Neural progenitor cell (in vitro differentiated cells): ENCODE results near the gene IRS2. TPM values are rescaled to one million over a fixed set of nuclear protein-coding genes. Genes with fewer than 3 reads are reported as not detected.

Experiments used
- DNase-seq: peaks from one replicate; pipeline ENCODE4 v3.0.0-alpha.2; 2016; ENCODE audit warnings: low spot score
- H2AFZ ChIP-seq: fragments of 200-600 bp; sonication (generic); replicated peaks from 2 replicates; pipeline ENCODE4 v1.6.1; 2016; ENCODE audit warnings: antibody characterized with exemption
- H3F3A ChIP-seq: fragments of 200-600 bp; sonication (generic); 2 replicates; pipeline ENCODE4 v1.6.1; 2016; ENCODE audit warnings: antibody characterized with exemption, low read depth
- H3K27ac ChIP-seq: fragments of 200-600 bp; sonication (generic); 2 replicates; pipeline ENCODE4 v1.5.1; 2016; ENCODE audit warnings: mild to moderate bottlenecking
- H3K27me3 ChIP-seq: fragments of 200-600 bp; sonication (generic); 2 replicates; pipeline ENCODE4 v1.6.1; 2016; ENCODE audit warnings: mild to moderate bottlenecking, moderate library complexity
- H3K36me3 ChIP-seq: fragments of 200-600 bp; sonication (generic); 2 replicates; pipeline ENCODE4 v1.5.1; 2016
- H3K4me1 ChIP-seq: fragments of 200-600 bp; sonication (generic); 2 replicates; pipeline ENCODE4 v1.6.1; 2016; ENCODE audit warnings: mixed run types
- H3K4me2 ChIP-seq: fragments of 200-600 bp; sonication (generic); 2 replicates; pipeline ENCODE4 v1.6.1; 2016
- H3K4me3 ChIP-seq: fragments of 200-600 bp; sonication (generic); 2 replicates; pipeline ENCODE4 v1.5.1; 2016
- H3K79me2 ChIP-seq: fragments of 200-600 bp; sonication (generic); 2 replicates; pipeline ENCODE4 v1.6.1; 2016; ENCODE audit warnings: low read depth
- H3K9ac ChIP-seq: fragments of 200-600 bp; sonication (generic); 2 replicates; pipeline ENCODE4 v1.6.1; 2016
- H3K9me3 ChIP-seq: fragments of 200-600 bp; sonication (generic); 2 replicates; pipeline ENCODE4 v1.5.1; 2016; ENCODE audit warnings: low read depth
- H4K20me1 ChIP-seq: fragments of 200-600 bp; sonication (generic); 2 replicates; pipeline ENCODE4 v1.6.1; 2016; ENCODE audit warnings: low read depth
- H3K27ac Mint-ChIP-seq: 3 replicates; pipeline ENCODE4 v1.8.0; 2021; ENCODE audit warnings: mixed read lengths
- H3K27me3 Mint-ChIP-seq: 2 replicates; pipeline ENCODE4 v1.8.0; 2022; ENCODE audit warnings: low read depth, mild to moderate bottlenecking, inconsistent platforms, moderate library complexity, mixed read lengths; ENCODE audit not compliant: insufficient read depth
- H3K36me3 Mint-ChIP-seq: 3 replicates; pipeline ENCODE4 v1.8.0; 2021; ENCODE audit warnings: mixed read lengths
- H3K4me1 Mint-ChIP-seq: 3 replicates; pipeline ENCODE4 v1.8.0; 2021; ENCODE audit warnings: mixed read lengths
- H3K4me3 Mint-ChIP-seq: 3 replicates; pipeline ENCODE4 v1.8.0; 2021; ENCODE audit warnings: mild to moderate bottlenecking, moderate library complexity, mixed read lengths
- H3K9me3 Mint-ChIP-seq: 3 replicates; pipeline ENCODE4 v1.8.0; 2020; ENCODE audit warnings: mixed read lengths
- EZH2 ChIP-seq: fragments of 200-600 bp; sonication (generic); IDR thresholded peaks from 2 replicates; pipeline ENCODE4 v1.6.1; 2017; ENCODE audit warnings: antibody characterized with exemption, mild to moderate bottlenecking, moderate library complexity
- EZH2phosphoT487 ChIP-seq: fragments of 200-600 bp; sonication (generic); IDR thresholded peaks from 2 replicates; pipeline ENCODE4 v1.6.1; 2017; ENCODE audit warnings: antibody characterized with exemption
- total RNA-seq: library from RNA; depleted of rRNA; stranded (reverse); fragments of >200 nt; gene quantifications from 2 replicates; pipeline ENCODE4 v1.2.3, GENCODE V29; 2015; ENCODE audit warnings: low replicate concordance
- TF ChIP-seq, protein P1 (sequence below): fragments of 200-600 bp; sonication (generic); IDR thresholded peaks from 2 replicates; pipeline ENCODE4 v1.5.1; 2017; ENCODE audit warnings: antibody characterized with exemption, mild to moderate bottlenecking

IRS2 gene
- total RNA-seq, 1 donor from 2014 or later = 4.2 TPM

GRCh38 chr13:109789262-109789661, 2.9 kb upstream of the IRS2 start:
- no peaks in the 10 kb centered on the region for H3K36me3 ChIP-seq
- no peak overlapping the region for H3K9ac ChIP-seq
- H3F3A ChIP-seq = peaks cover 21% of the 10 kb centered on the region
- Mint-ChIP-seq H3K27me3 (no peaks in the 10 kb centered on the region), H3K4me1 (peaks cover 8% of the 10 kb centered on the region), H3K9me3 (no peaks in the 10 kb centered on the region), H3K27ac (no peak overlapping the region), H3K4me3 (no peak overlapping the region), H3K36me3 (no peaks in the 10 kb centered on the region)
- no peak overlapping the region for H3K27ac ChIP-seq
- no peak overlapping the region for H3K4me2 ChIP-seq
- TF ChIP-seq, protein P1, sequence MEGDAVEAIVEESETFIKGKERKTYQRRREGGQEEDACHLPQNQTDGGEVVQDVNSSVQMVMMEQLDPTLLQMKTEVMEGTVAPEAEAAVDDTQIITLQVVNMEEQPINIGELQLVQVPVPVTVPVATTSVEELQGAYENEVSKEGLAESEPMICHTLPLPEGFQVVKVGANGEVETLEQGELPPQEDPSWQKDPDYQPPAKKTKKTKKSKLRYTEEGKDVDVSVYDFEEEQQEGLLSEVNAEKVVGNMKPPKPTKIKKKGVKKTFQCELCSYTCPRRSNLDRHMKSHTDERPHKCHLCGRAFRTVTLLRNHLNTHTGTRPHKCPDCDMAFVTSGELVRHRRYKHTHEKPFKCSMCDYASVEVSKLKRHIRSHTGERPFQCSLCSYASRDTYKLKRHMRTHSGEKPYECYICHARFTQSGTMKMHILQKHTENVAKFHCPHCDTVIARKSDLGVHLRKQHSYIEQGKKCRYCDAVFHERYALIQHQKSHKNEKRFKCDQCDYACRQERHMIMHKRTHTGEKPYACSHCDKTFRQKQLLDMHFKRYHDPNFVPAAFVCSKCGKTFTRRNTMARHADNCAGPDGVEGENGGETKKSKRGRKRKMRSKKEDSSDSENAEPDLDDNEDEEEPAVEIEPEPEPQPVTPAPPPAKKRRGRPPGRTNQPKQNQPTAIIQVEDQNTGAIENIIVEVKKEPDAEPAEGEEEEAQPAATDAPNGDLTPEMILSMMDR = no peak
- no peak for TF ChIP-seq EZH2
- TF ChIP-seq EZH2phosphoT487 = no peak
- H2AFZ ChIP-seq = no peak overlapping the region
- DNase-seq = no peak
- peaks cover under 1% of the 10 kb centered on the region for H3K79me2 ChIP-seq
- H3K27me3 ChIP-seq = peaks cover 18% of the 10 kb centered on the region
- no peak overlapping the region for H3K4me3 ChIP-seq
- H3K9me3 ChIP-seq = no peaks in the 10 kb centered on the region
- peaks cover 9% of the 10 kb centered on the region for H4K20me1 ChIP-seq
- peaks cover 8% of the 10 kb centered on the region for H3K4me1 ChIP-seq

- no peak overlapping the region for H3K4me3 ChIP-seq
- TF ChIP-seq, protein P1 = no peak
- Mint-ChIP-seq H3K36me3 (peaks cover 2% of the 10 kb centered on the region), H3K4me3 (peak overlapping the region; percentile 91), H3K9me3 (no peaks in the 10 kb centered on the region), H3K4me1 (peaks cover 9% of the 10 kb centered on the region), H3K27me3 (no peaks in the 10 kb centered on the region), H3K27ac (no peak overlapping the region)
- H3F3A ChIP-seq = peaks cover 21% of the 10 kb centered on the region
- H3K27ac ChIP-seq = no peak overlapping the region
- no peaks in the 10 kb centered on the region for H3K9me3 ChIP-seq
- H3K36me3 ChIP-seq = no peaks in the 10 kb centered on the region
- peak overlapping the region; percentile 98 for H3K4me2 ChIP-seq
- no peak overlapping the region for H3K9ac ChIP-seq
- H4K20me1 ChIP-seq = peaks cover 16% of the 10 kb centered on the region
- no peak for DNase-seq
- peaks cover 26% of the 10 kb centered on the region for H3K27me3 ChIP-seq
- H3K4me1 ChIP-seq = peaks cover 8% of the 10 kb centered on the region
- peaks cover 8% of the 10 kb centered on the region for H3K79me2 ChIP-seq
- no peak overlapping the region for H2AFZ ChIP-seq
Measured at GRCh38 chr13:109788372-109789111, 2.2 kb upstream of the IRS2 start.

GRCh38 chr13:109787135-109787954, 962 bp upstream of the IRS2 start:
- peak overlapping the region; percentile 95 for H3K4me3 ChIP-seq
- H3K9ac ChIP-seq = peak overlapping the region; percentile 55
- H3K27ac Mint-ChIP-seq = no peak overlapping the region
- H3K36me3 Mint-ChIP-seq = peaks cover 3% of the 10 kb centered on the region
- TF ChIP-seq, protein P1 = peak; percentile 7
- TF ChIP-seq EZH2phosphoT487 (no peak), EZH2 (peak; percentile 20)
- peaks cover 9% of the 10 kb centered on the region for H3K4me1 Mint-ChIP-seq
- H2AFZ ChIP-seq = peak overlapping the region; percentile 94
- H3F3A ChIP-seq = peaks cover 21% of the 10 kb centered on the region
- peaks cover 20% of the 10 kb centered on the region for H3K79me2 ChIP-seq
- peak overlapping the region; percentile 98 for H3K4me2 ChIP-seq
- DNase-seq = peak; percentile 84
- peaks cover 23% of the 10 kb centered on the region for H4K20me1 ChIP-seq
- peaks cover 27% of the 10 kb centered on the region for H3K27me3 ChIP-seq
- no peaks in the 10 kb centered on the region for H3K27me3 Mint-ChIP-seq
- H3K36me3 ChIP-seq = no peaks in the 10 kb centered on the region
- H3K4me3 Mint-ChIP-seq = peak overlapping the region; percentile 91
- no peaks in the 10 kb centered on the region for H3K9me3 Mint-ChIP-seq
- H3K27ac ChIP-seq = peak overlapping the region; percentile 59
- peaks cover 8% of the 10 kb centered on the region for H3K4me1 ChIP-seq
- H3K9me3 ChIP-seq = no peaks in the 10 kb centered on the region
